Measurements from ENCODE around the gene SP1.

GRCh38 chr12:53402871-53403270 lies 22.9 kb downstream of the SP1 start:
- no peak for TF ChIP-seq CTCF (IDR thresholded peaks at IDR 0.05; ENCODE audit: borderline replicate concordance, extremely low read depth, low read length, poor library complexity, severe bottlenecking)
- TF ChIP-seq EZH2 (IDR thresholded peaks at IDR 0.05; ENCODE audit: borderline replicate concordance, low read depth, low read length, severe bottlenecking) = no peak

Data from DND-41 (cell line).